NOMO-1 treated with dmso at 0.1 percent for 144 hours (cell line): Measurements from ENCODE around the gene CALCOCO2.
"Not testable (repeated sequence)": the region's sequence is repeated elsewhere in the genome, so short reads cannot be mapped to it uniquely, and the experiment has no call there.

Experiments
- DNase-seq: peaks from one replicate; lab custom pipeline; 2025; ENCODE audit not compliant: unreplicated experiment; lab: John Stamatoyannopoulos, UW

Gene CALCOCO2

DNA sequence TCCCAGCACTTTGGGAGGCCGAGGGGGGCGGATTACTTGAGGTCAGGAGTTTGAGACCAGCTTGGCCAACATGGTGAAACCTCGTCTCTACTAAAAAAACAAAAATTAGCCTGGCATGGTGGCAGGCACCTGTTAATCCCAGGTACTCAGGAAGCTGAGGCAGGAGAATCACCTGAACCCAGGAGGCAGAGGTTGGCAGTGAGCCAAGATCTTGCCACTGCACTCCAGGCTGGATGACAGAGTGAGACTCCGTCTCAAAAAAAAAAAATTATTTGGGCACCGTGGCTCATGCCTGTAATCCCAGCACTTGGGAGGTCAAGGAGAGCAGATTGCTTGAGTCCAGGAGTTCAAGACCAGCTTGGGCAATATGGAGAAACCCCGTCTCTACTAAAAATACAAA is 9.9 kb upstream of the CALCOCO2 start:
- not testable (repeated sequence) for DNase-seq

DNA sequence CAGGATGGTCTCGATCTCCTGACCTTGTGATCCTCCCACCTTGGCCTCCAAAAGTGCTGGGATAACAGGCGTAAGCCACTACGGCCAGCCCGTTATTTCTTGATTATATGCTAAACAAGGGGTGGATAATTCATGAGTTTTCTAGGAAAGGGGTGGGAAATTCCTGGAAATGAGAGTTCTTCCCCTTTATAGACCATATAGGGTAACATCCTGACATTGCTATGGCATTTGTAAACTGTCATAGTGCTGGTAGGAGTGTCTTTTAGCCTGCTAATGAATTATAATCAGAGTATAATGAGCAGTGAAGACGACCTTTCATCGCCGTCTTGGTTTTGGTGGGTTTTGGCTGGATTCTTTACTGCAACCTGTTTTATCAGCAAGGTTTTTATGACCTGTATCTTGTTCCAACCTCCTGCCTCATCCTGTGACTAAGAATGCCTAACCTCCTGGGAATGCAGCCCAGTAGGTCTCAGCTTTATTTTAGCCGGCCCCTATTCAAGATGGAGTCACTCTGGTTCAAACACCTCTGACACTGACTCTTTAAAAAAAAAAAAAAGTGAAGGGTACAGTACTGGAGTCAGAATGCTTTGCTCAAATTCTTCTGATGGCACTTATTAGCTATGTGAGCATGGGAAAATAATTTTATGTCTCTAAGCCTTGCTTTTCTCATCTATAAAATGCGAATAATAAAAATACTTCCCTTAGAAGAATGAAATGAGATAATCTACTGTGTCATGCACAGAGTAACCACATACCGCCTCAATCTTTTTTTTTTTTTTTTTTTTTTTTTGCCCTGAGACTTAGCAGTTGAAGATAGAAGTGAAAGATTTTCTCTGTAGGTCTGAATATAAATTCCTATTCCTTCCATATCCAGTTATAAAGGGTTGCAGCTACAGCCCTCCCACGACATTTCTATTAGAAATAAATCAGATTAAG is 5.1 kb upstream of the CALCOCO2 start:
- DNase-seq: no peak

DNA sequence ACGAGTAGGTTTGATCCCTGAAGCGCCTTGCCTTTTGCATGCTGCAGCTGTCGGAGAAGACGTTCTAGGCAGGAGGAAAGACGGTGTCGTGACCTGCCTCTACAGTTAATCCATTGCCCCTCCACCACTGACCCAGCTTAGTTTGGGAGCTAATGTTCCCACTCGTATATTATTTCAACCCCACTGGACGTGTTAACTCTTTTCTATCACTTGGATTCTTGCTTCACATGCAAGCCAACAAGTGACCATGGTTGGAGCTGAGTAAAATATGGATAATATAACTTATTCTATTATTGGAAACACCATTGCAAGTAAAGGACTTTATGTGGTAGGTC is 681 bp downstream of the CALCOCO2 start:
- no peak for DNase-seq

DNA sequence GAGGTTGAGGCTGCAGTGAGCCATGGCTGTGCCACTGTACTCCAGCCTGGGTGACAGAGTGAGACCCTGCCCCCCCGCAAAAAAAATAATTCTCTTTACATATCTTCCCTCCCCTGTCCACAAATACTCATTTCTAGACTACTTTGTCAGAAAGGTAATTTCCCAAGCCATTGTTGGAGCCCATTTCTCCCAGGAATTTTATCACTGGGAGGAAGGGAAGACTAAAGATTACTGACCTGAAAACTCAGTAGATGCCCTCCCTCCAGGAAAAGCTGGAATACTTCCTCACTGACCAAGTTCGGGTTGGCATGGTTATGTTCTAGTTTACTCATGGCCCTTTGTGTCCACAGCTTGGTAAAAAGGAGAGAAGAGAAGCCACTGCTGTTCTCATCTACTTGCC is 4.1 kb downstream of the CALCOCO2 start:
- no peak for DNase-seq

GRCh38 chr17:48835971-48836370 is 5.1 kb downstream of the CALCOCO2 start:
- no peak for DNase-seq

GRCh38 chr17:48837458-48837857 is 6.6 kb downstream of the CALCOCO2 start:
- peak; percentile 57 for DNase-seq

GRCh38 chr17:48840441-48840840 is 9.6 kb downstream of the CALCOCO2 start:
- DNase-seq: no peak

GRCh38 chr17:48841395-48841831 is 10.6 kb downstream of the CALCOCO2 start:
- DNase-seq: peak; percentile 87

DNA sequence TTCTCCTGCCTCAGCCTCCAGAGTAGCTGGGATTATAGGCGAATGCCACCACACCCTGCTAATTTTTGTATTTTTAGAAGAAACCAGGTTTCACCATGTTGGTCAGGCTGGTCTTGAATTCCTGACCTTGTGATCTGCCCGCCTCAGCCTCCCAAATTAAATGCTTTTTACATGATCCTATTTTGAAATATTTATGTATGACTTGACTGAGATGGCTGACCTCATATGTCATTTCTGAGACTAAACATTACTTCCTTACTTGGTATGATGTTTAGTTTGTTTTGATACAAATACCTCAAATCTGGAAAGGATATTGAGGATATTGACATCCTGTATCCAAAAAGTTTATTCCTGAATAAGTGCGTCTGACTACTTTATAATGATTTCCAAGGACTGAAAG is 11.9 kb downstream of the CALCOCO2 start:
- no peak for DNase-seq

- DNase-seq: no peak
These were observed 12.5 kb downstream of the CALCOCO2 start for GRCh38 chr17:48843187-48843900.

DNA sequence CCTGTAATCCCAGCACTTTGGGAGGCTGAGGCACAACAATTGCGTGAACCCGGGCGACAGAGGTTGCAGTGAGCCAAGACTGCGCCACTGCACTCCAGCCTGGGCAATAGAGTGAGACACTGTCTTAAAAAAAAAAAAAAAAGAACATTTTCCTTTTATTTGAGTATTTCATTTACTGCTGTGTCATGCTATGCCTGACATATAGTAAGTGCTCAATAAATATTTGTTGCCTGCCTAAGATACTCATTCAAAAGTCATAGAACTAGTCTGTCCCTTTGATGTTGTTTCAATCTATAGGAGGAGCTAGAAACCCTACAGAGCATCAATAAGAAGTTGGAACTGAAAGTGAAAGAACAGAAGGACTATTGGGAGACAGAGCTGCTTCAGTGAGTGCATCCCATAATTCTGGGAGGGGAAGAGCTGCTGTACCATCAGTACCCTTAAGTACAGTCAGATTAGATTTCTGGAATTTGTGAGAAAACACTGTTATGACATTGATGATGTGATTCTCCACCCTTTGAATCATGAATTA is 20.0 kb downstream of the CALCOCO2 start:
- no peak for DNase-seq

DNA sequence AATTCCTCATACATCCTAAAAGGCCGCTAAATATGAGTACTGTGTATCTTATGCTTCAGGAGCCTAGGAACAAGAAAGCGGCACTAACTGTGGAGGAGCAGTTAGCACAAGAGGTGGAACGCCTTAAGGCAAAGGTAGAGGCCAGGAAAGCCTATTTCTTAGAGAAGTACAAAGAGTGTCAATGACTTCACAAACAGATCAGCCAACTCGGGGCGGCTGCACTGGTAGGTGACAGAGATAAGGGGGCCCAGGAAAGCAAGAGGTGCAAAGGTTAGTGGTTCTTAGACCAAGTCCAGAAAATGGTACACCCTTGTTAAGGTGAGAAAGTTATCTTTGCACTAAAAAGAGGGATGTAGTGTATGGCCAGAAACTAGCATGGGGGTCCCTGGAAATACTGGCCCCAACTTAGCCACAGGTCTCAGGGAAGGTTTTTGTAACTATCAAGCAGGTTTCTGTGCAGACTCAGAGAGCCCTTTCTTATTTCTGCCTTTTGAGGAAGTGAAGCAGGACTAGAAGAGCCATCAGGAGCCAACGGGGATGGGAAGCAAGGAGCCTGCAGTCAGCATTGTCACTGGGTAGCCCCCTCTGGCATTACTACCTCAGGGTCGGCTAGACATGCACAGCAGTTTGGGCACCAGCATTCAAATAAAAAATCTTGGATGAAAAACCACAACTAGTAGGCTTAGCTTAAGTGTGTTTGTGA is 24.1 kb downstream of the CALCOCO2 start:
- no peak for DNase-seq

GRCh38 chr17:48856122-48856821 is 25.4 kb downstream of the CALCOCO2 start:
- DNase-seq: no peak

- no peak for DNase-seq
These were observed 29.2 kb downstream of the CALCOCO2 start for GRCh38 chr17:48860034-48860433.

GRCh38 chr17:48860456-48860855 is 29.6 kb downstream of the CALCOCO2 start:
- no peak for DNase-seq

GRCh38 chr17:48868916-48869500 is 38.2 kb downstream of the CALCOCO2 start:
- no peak for DNase-seq

- no peak for DNase-seq
These were observed 39.0 kb downstream of the CALCOCO2 start for GRCh38 chr17:48869821-48870318.

- no peak for DNase-seq
These were observed 40.3 kb downstream of the CALCOCO2 start for GRCh38 chr17:48871035-48871550.

DNA sequence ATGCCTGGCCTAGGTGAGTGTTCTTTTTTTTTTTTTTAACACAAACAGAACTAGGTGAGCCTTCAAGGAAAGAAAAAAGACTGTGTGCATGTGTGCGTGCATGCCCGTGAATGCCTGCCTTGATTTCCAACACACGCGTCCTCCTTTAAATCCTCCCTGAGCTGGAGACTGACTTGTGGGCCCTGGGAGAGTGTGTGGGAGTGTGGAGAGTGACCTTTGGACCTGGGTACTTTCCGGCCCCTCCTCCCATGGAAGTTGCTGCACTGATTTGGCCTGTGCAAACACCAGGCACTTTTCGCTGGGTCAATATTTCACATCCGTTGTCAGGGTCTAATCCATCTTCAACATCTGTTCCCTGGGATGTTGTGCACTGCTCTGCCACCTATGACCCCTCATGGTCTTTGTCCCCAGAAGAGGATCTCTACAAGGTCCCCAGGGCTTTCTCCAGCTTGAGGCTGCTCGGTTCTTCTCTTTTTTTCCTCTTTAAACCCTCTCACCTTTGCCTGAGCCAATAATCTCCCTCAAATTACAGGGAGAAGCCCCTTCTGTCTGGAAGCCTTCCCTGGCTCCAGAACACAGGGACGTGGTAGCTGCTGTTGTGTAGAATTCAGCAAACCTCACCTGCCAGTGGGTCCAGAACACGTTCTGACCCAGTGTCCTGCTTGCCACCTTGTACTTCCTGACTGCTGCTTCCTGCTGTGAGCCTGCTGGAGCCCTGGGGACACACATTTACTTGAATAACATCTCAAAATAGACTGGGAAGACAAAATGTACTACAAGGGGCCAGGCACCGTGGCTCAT is 40.9 kb downstream of the CALCOCO2 start:
- DNase-seq: no peak
